HL-60 (cell line): ENCODE measurements around the gene MACO1.

Experiments
- REST ChIP-seq: IDR thresholded peaks from 2 replicates; pipeline ENCODE4 v1.6.1; 2012; ENCODE audit warnings: low read depth; ENCODE audit not compliant: insufficient replicate concordance
- TF ChIP-seq, protein P1 (sequence below): IDR thresholded peaks from one replicate; pipeline ENCODE4 v1.5.1; 2011; ENCODE audit warnings: low read length, control low read depth, inconsistent platforms; ENCODE audit not compliant: insufficient read depth

GRCh38 chr1:25492323-25492722 lies 61.6 kb downstream of the MACO1 start:
- TF ChIP-seq, protein P1, sequence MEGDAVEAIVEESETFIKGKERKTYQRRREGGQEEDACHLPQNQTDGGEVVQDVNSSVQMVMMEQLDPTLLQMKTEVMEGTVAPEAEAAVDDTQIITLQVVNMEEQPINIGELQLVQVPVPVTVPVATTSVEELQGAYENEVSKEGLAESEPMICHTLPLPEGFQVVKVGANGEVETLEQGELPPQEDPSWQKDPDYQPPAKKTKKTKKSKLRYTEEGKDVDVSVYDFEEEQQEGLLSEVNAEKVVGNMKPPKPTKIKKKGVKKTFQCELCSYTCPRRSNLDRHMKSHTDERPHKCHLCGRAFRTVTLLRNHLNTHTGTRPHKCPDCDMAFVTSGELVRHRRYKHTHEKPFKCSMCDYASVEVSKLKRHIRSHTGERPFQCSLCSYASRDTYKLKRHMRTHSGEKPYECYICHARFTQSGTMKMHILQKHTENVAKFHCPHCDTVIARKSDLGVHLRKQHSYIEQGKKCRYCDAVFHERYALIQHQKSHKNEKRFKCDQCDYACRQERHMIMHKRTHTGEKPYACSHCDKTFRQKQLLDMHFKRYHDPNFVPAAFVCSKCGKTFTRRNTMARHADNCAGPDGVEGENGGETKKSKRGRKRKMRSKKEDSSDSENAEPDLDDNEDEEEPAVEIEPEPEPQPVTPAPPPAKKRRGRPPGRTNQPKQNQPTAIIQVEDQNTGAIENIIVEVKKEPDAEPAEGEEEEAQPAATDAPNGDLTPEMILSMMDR: no peak
- no peak for TF ChIP-seq REST
